HS-5 (cell line): ENCODE data around the gene TES.
A peak's percentile ranks its signal among the peaks of the same experiment; 100 is the strongest.

ENCODE experiments used
- DNase-seq: peaks from one replicate; pipeline ENCODE4 v3.0.0-alpha.2; 2012; ENCODE audit warnings: low read depth

The TES gene

DNA sequence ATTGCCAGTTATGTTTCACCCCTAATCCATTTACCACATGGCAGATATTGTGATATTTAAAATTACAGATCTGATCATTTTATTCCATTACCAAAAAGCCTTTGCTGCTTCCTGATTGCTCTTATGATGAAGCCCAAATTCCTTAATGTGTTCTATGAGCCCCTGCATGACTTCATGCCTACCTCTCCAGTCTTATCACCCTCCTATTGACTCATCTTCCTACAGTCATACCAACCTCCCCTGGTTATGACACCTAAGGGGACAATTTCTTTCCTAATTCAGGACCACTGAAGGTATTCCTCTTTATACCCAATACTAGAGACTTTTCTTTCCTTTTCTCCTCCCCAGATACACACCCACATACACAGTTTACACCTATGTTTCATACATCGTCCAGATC, 36.0 kb downstream of the TES start:
- no peak for DNase-seq

GRCh38 chr7:116249969-116250553, 39.7 kb downstream of the TES start:
- DNase-seq: no peak

GRCh38 chr7:116251675-116252074, 41.3 kb downstream of the TES start:
- no peak for DNase-seq

GRCh38 chr7:116252249-116252648, 41.9 kb downstream of the TES start:
- DNase-seq: no peak

- no peak for DNase-seq
Measured at GRCh38 chr7:116257156-116257555, 46.8 kb downstream of the TES start.

DNA sequence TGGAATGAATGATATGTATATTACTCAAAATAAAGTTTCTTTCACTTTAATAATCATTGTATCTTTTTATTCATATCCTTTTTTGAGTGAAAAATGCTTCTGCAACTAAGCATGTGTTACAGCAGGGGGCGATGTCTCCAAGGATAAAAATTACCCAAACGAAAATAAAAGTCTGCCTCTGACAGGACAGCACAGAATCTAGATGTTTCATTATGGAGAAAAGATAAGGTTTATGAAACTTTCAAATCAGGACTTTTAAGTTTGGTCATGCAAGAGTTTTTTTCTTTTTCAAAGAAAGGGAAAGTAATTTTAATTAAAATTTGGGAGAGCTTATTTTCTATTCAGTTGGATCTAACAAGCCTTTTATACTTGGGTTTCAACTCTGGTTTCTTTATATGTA, 48.4 kb downstream of the TES start:
- peak; percentile 34 for DNase-seq

GRCh38 chr7:116259156-116259870, 49.0 kb downstream of the TES start:
- no peak for DNase-seq

GRCh38 chr7:116259871-116260440, 49.6 kb downstream of the TES start:
- peak; percentile 87 for DNase-seq

DNA sequence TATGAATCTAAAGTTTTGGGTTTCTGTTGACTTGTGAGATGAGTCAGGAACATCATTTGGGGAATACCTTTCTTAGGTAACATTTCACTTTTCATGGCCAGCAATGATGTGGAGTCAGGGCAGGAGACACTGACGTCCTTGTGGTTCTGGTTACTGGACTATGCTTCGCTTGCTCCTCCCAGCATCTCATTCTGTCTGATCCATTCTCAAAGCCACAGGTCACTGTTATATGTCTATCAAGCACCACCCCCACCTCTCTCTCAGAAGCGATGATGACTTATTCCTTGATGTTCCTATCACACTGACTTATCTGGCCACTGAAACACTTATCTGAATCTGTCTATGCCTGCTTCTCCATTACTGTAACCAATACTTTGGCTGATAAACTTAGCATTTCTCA, 51.6 kb downstream of the TES start:
- no peak for DNase-seq

GRCh38 chr7:116265881-116266280, 55.5 kb downstream of the TES start:
- DNase-seq: no peak

DNA sequence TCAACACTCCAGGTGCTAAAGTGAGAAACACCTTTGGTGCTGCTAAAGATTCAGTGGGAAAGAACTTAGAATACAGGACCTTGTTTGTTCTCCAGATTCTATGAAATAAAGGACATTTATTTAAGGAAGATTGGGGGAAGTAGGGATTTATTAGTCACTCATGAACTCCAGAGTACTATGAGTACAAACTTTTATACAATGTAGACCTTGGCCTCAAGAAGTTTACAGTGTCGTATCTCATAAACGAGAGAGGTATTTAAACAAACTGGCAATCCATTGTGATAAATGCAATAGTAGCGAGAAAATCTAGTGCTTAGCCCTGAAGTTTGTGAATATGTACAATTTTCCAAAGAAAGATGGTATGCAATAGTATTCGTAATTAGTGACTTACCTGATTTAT, 59.1 kb downstream of the TES start:
- no peak for DNase-seq

GRCh38 chr7:116271161-116271913, 61.0 kb downstream of the TES start:
- peak; percentile 39 for DNase-seq

DNA sequence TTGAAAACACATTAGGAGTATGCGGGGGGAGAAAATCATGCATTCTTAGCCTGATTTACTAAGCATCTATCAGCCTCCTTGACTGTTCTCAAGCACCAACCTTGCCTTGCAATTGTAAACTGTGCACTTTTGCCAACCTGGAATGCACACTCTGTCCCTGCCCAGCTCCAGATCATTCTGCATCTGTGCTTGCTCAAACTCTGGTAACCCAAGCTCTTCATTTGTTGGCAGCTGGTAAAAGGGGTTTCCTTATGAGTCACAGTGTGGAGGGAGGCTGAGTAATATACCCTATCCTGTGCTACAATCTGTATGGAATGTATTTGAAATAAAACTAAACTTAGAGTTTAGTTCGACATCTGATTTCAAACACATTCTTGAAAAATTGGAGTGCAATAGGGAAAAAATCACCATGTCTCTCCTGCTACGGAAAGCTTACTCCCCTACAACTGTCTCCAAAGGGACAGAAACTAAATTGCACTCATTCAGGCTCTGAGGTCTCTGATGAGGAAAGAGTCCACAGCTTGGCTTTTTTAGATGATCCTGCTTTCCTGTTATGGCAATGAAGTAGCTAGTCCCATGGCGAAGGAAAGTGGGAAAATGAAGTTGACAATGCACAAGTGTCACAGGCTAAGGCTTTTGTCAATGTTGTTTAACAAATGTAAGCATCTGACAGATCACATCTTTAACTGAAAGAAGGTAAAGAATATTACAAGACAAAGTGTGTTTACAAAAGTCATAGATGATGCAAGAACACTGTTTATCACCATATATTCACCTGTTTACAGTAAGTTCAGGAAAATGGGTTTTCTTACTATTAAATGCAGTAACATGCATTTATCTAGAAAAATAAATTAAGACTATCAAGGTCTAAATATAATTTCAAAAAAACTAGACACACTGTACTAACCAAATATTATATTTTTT, 61.9 kb downstream of the TES start:
- peak; percentile 83 for DNase-seq

DNA sequence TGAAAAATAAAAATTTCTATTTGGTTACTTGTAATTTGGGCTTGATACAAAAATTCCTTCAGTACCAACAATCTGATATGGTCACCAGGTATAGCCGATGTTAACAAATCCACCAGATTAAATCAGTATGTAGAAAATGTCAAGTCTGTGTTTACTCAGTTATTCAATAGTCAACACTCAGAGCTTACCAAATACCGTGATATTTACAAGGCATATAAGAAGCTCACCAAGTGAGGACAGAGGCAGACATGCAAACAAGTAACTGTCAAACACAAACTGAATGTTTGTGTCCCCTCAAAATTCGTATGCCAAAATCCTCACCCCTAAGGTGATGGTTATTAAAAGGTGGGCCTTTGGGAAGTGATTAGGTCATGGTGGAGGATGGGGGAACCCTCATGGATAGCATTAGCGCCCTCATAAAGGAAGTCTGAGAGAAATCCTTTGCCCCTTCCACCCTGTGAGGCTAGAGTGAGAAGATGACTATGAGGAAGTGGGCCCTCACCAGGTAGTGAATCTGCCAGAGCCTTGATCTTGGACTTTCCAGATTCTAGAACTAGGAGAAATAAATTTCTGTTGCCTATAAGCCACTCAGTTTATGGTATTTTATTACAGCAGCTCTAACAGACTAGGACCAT, 63.1 kb downstream of the TES start:
- no peak for DNase-seq

GRCh38 chr7:116273918-116274301, 63.6 kb downstream of the TES start:
- no peak for DNase-seq

DNA sequence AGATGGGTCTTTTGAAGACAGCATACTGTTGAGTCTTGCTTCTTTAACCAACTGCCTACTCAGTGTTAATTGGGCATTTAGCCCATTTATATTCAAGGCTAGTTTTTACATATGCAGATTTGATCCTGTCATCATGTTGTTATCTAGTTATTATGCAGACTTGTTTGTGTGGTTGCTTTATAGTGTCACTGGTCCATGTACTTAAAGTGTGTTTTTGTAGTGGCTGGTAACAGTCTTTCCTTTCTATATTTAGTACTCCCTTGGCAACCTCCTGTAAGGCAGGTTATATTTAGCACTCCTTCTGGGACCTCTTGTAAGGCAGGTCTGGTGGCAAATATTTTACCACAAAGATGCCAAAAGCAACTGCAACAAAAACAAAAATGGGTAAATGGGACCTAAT, 66.7 kb downstream of the TES start:
- no peak for DNase-seq

DNA sequence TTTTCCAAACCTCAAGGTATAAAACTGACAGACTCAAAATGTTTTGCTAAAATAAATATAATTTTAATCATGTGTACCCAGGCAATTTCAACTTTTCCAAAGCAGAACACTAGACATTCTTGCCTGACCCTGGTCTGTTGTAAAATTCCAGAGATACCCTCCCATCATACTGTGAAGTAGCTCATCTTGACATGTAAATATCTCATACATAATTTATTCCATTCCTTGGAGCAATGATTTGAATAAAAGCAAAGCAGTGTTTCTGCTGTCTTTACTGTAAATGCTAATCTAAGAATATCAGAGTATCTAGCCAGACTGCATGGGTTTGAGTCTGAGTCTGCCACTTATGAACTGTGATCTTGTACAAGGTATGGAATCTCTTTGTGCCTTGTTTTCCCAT, 68.9 kb downstream of the TES start:
- DNase-seq: no peak

DNA sequence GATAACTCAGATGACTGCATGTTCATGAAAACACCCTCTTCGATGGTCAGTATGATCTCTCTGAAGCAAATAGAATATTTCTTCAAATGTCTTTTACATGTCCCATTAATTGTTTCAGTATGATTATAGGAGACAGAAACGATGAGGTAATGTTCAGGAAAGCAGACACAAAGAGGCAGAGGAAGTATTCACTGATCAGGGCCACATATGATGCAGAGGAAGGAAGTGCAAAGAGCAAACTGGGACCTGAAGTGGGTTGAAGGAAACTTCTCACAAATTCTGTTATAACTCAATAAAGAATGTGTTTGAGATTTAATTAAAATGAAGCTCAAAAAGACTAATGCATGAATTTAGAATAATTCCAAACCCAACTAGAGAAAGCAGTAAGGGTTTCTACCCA, 70.5 kb downstream of the TES start:
- no peak for DNase-seq

- no peak for DNase-seq
Measured at GRCh38 chr7:116283595-116284204, 73.4 kb downstream of the TES start.

- no peak for DNase-seq
Measured at GRCh38 chr7:116284390-116284789, 74.1 kb downstream of the TES start.

- DNase-seq: no peak
Measured at GRCh38 chr7:116285252-116285651, 74.9 kb downstream of the TES start.
